Lower lobe of right lung (tissue), 2 donors: ENCODE measurements around the gene TRAF7. TPM values are rescaled to one million over a fixed set of nuclear protein-coding genes. Genes with fewer than 3 reads are reported as not detected.

Source experiments
- ATAC-seq, 2 donors: fragments of 200-7000 bp; cut with Tn5 transposase; one replicate each; pipeline ENCODE4 v1.9.1; 2020 to 2022; ENCODE audit warnings: mild to moderate bottlenecking in 2 of 2, moderate library complexity in 2 of 2
- DNase-seq: peaks from one replicate; pipeline ENCODE4 v3.0.0-alpha.2; 2020
- H3K27ac ChIP-seq: fragments of 200-600 bp; one replicate; pipeline ENCODE4 v1.8.0; 2022
- H3K27me3 ChIP-seq: fragments of 200-600 bp; one replicate; pipeline ENCODE4 v1.8.0; 2022; ENCODE audit warnings: low read depth
- H3K36me3 ChIP-seq: fragments of 200-600 bp; one replicate; pipeline ENCODE4 v1.8.0; 2022; ENCODE audit warnings: mild to moderate bottlenecking
- H3K4me1 ChIP-seq: fragments of 200-600 bp; one replicate; pipeline ENCODE4 v1.8.0; 2022
- H3K4me3 ChIP-seq: fragments of 200-600 bp; one replicate; pipeline ENCODE4 v1.8.0; 2022; ENCODE audit warnings: mild to moderate bottlenecking
- H3K9me3 ChIP-seq: fragments of 200-600 bp; one replicate; pipeline ENCODE4 v1.8.0; 2022
- CTCF ChIP-seq: fragments of 200-600 bp; IDR thresholded peaks from one replicate; pipeline ENCODE4 v1.8.0; 2022; ENCODE audit warnings: antibody characterized with exemption, mild to moderate bottlenecking
- intact Hi-C: fragments of 100-400 bp; cut with DNase I; formaldehyde crosslinking; loops from one replicate; pipeline ENCODE4 v1.11.0; 2022
- total RNA-seq: library from RNA; stranded (reverse); fragmentation: NEBNext Ultra II Directional; extraction: Animal tissue kit (Norgen Biotek cat#: 25700); gene quantifications from one replicate; pipeline ENCODE4 v1.2.1, GENCODE V29; 2021
- donor health status: DM: no; HTN: yes; CAD: no; lungs with severe emphysema.

The TRAF7 gene
- total RNA-seq, 1 donor from 2014 or later, result 61.9 TPM

DNA sequence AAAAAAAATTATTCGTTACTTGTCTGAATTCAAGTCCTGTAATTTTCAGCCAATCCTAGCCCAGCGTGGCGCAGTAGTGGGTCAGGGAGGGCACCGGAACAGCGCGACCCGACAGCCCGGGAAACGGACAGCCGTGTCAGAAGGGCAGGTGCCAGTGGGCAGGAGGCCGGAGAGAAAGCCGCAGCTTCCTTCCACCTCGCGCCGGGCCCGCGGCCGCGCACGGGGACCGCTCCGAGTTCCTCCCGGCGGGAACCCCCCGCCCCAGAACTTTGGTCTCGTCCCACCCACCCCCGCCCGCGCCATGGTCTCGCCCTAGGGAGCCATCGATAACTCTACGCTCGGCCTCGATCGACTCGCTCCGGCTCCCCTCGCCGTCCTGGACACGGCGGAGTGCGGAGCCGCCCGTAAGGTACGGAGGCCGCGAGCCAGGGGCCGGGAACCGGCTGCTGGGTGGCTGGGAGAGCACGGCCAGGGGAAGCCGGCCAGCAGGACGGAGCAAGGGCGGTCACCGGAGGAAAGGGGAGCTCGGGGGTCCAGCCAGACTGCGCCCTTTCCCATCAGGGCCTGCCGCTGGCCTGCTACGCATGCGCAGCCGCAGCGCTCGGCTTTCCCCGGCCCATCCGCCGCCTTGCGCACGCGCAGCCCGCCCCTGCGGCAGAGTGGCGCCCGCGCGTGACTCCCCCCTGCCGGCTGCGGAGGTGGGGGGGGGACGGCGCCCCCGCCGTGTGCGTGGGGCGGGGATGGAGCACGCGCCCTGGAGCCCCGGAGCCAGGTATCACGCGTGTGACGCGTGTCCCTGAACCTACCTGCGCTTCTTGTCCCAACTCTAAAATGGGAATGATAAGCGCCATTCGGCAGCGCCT, 49.8 kb downstream of the TRAF7 start, which contains the start of gene MLST8:
MLST8 (plus strand) TSS at position 351 of the 863 bp plus-strand sequence. CDS start 632 bp downstream, outside the sequence.
- H3K4me1 ChIP-seq, result peaks cover 23% of the 10 kb centered on the region
- peak within 1 kb of the TSS; percentile 86 for H3K4me3 ChIP-seq
- intact Hi-C loops, result no loop called here
- H3K27me3 ChIP-seq, result no peaks in the 10 kb centered on the region
- peaks cover 34% of the 10 kb centered on the region for H3K36me3 ChIP-seq
- TF ChIP-seq CTCF, result peak; percentile 38
- DNase-seq (peak; percentile 91), ATAC-seq (peak; percentile 92 to 97)
- peak within 1 kb of the TSS; percentile 99 for H3K27ac ChIP-seq
- H3K9me3 ChIP-seq, result no peaks in the 10 kb centered on the region

GRCh38 chr16:2205967-2206313, 50.4 kb downstream of the TRAF7 start:
- intact Hi-C loops, result no loop called here
- peak overlapping the region; percentile 86 for H3K4me3 ChIP-seq
- peak; percentile 59 for DNase-seq
- H3K4me1 ChIP-seq, result peaks cover 23% of the 10 kb centered on the region
- peak; percentile 8 to 14 for ATAC-seq
- peaks cover 34% of the 10 kb centered on the region for H3K36me3 ChIP-seq
- no peaks in the 10 kb centered on the region for H3K27me3 ChIP-seq
- H3K9me3 ChIP-seq, result no peaks in the 10 kb centered on the region
- peak overlapping the region; percentile 99 for H3K27ac ChIP-seq
- no peak for TF ChIP-seq CTCF

DNA sequence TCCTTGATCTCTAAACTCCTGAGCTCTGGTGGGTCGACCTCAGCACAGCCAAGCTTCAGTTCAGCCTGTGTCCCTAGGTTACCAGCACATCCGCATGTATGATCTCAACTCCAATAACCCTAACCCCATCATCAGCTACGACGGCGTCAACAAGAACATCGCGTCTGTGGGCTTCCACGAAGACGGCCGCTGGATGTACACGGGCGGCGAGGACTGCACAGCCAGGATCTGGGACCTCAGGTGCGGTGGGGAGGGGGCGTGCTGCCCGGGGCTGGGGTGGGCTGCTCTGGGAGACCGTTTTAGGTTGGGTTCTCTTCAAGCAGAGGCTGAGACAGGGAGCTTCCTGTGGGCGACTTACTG, 50.8 kb downstream of the TRAF7 start:
- intact Hi-C loops, result no loop called here
- peak overlapping the region; percentile 99 for H3K27ac ChIP-seq
- DNase-seq, result peak; percentile 41

GRCh38 chr16:2206780-2207433, 51.3 kb downstream of the TRAF7 start:
- H3K4me1 ChIP-seq, result peaks cover 25% of the 10 kb centered on the region
- H3K27me3 ChIP-seq, result no peaks in the 10 kb centered on the region
- H3K36me3 ChIP-seq, result peaks cover 34% of the 10 kb centered on the region
- peak; percentile 49 for DNase-seq
- no peak overlapping the region for H3K27ac ChIP-seq
- ATAC-seq, result no peak
- H3K4me3 ChIP-seq, result no peak overlapping the region
- no peak for TF ChIP-seq CTCF
- intact Hi-C loops, result no loop called here
- H3K9me3 ChIP-seq, result no peaks in the 10 kb centered on the region

More for the DNA sequence above, 50.8 kb downstream of the TRAF7 start:
- H3K4me3 ChIP-seq, result peak overlapping the region; percentile 86
- H3K27me3 ChIP-seq, result no peaks in the 10 kb centered on the region
- H3K4me1 ChIP-seq, result peaks cover 23% of the 10 kb centered on the region
- H3K36me3 ChIP-seq, result peaks cover 34% of the 10 kb centered on the region
- no peaks in the 10 kb centered on the region for H3K9me3 ChIP-seq
- no peak for ATAC-seq
- TF ChIP-seq CTCF, result no peak

DNA sequence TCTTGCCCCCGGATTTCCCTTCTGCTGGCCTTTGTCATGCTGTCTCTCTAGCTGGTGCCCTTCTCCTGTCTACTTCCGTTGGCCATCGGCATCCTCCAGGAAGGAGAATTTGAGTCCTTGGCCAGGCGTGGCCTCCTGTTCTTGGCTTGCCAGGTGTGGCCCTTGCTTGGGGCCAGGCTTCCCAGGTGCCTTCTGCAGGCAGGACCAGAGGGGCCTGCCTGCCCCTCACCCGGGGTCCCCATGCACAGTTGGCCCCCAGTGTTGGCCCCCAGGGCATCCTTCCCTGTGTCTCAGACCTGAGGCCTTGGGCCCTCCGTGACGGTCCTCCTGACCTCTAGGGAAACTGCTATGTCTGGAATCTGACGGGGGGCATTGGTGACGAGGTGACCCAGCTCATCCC, 52.3 kb downstream of the TRAF7 start:
- H3K4me3 ChIP-seq, result no peak overlapping the region
- no peak for DNase-seq
- no peak for TF ChIP-seq CTCF
- H3K4me1 ChIP-seq, result peaks cover 35% of the 10 kb centered on the region
- H3K27ac ChIP-seq, result no peak overlapping the region
- H3K36me3 ChIP-seq, result peaks cover 40% of the 10 kb centered on the region
- H3K9me3 ChIP-seq, result no peaks in the 10 kb centered on the region
- no peak for ATAC-seq
- intact Hi-C loops, result no loop called here
- H3K27me3 ChIP-seq, result no peaks in the 10 kb centered on the region
